ENCODE measurements around the gene RNF41.

The RNF41 gene

DNA sequence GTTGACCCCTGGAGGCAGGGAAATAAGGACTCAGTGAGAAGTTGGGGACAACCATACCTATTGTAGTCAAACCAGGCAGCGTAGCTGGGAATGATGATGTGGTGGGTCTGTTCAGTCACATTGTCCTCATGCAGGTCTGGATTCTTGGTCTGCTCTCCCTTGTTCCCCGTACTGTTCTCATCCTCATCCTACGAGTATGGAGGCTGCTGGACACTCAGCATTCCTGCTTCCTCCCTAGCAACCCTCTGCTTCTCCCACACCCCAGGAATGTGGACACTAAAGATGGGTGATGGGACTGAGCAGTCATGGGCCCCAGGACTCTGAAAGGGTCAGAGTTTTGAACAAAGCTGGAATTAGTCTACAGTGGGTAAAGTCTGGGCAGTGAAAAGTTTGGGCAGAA lies 43.4 kb downstream of the RNF41 start:
- no CpG with 5 or more reads among the region's 3 CpGs for WGBS (ENCODE audit: extremely low coverage, insufficient coverage, low lambda C conversion rate)
- Histone ChIP-seq H2AK5ac (ENCODE audit: low read length) (no peak overlapping the region), H3K4me1 (ENCODE audit: control insufficient read depth, low read depth, low read length) (no peaks in the 10 kb centered on the region), H3K9ac (ENCODE audit: low read length) (no peak overlapping the region), H3K36me3 (ENCODE audit: control insufficient read depth, insufficient read depth, low read length) (peaks cover 23% of the 10 kb centered on the region), H2BK15ac (replicated peaks; ENCODE audit: low read depth) (no peak overlapping the region), H4K5ac (ENCODE audit: low read length) (no peak overlapping the region), H4K8ac (ENCODE audit: low read depth, low read length) (no peak overlapping the region), H3K79me1 (ENCODE audit: low read length) (no peaks in the 10 kb centered on the region), H3K79me2 (ENCODE audit: control insufficient read depth, insufficient read depth, low read length) (no peaks in the 10 kb centered on the region), H3K56ac (ENCODE audit: low read length) (no peak overlapping the region), H3K23ac (ENCODE audit: low read length) (no peak overlapping the region), H3K27me3 (ENCODE audit: insufficient read depth, low read length, poor library complexity) (no peaks in the 10 kb centered on the region), H3K27ac (ENCODE audit: low read depth, low read length) (no peak overlapping the region), H2BK120ac (ENCODE audit: low read depth, low read length) (no peak overlapping the region), H3K18ac (ENCODE audit: low read length) (no peak overlapping the region), H2BK5ac (ENCODE audit: low read length) (no peak overlapping the region), H3K4me3 (ENCODE audit: low read length) (no peak overlapping the region), H3K4me2 (ENCODE audit: low read length) (no peak overlapping the region), H3K4ac (ENCODE audit: low read depth, low read length) (no peak overlapping the region)
- DNase-seq = no peak

- no peak overlapping the region for H3K56ac ChIP-seq (ENCODE audit: low read length)
- H3K9ac ChIP-seq (ENCODE audit: low read length) = no peak overlapping the region
- H3K36me3 ChIP-seq (ENCODE audit: control insufficient read depth, insufficient read depth, low read length) = peaks cover 31% of the 10 kb centered on the region
- H2BK120ac ChIP-seq (ENCODE audit: low read depth, low read length) = no peak overlapping the region
- H3K79me2 ChIP-seq (ENCODE audit: control insufficient read depth, insufficient read depth, low read length) = no peaks in the 10 kb centered on the region
- no peak overlapping the region for H2BK15ac ChIP-seq (replicated peaks; ENCODE audit: low read depth)
- no peak overlapping the region for H3K4me3 ChIP-seq (ENCODE audit: low read length)
- no peak overlapping the region for H3K27ac ChIP-seq (ENCODE audit: low read depth, low read length)
- H2BK5ac ChIP-seq (ENCODE audit: low read length) = no peak overlapping the region
- H2AK5ac ChIP-seq (ENCODE audit: low read length) = no peak overlapping the region
- no CpG with 5 or more reads among the region's 7 CpGs for WGBS (ENCODE audit: extremely low coverage, insufficient coverage, low lambda C conversion rate)
- no peaks in the 10 kb centered on the region for H3K4me1 ChIP-seq (ENCODE audit: control insufficient read depth, low read depth, low read length)
- no peak overlapping the region for H3K4me2 ChIP-seq (ENCODE audit: low read length)
- H3K18ac ChIP-seq (ENCODE audit: low read length) = no peak overlapping the region
- H4K5ac ChIP-seq (ENCODE audit: low read length) = no peak overlapping the region
- no peak overlapping the region for H4K8ac ChIP-seq (ENCODE audit: low read depth, low read length)
- H3K27me3 ChIP-seq (ENCODE audit: insufficient read depth, low read length, poor library complexity) = no peaks in the 10 kb centered on the region
- no peak overlapping the region for H3K23ac ChIP-seq (ENCODE audit: low read length)
- no peak for DNase-seq
- H3K79me1 ChIP-seq (ENCODE audit: low read length) = no peaks in the 10 kb centered on the region
- no peak overlapping the region for H3K4ac ChIP-seq (ENCODE audit: low read depth, low read length)
These were observed 48.9 kb downstream of the RNF41 start for GRCh38 chr12:56172839-56173238.

DNA sequence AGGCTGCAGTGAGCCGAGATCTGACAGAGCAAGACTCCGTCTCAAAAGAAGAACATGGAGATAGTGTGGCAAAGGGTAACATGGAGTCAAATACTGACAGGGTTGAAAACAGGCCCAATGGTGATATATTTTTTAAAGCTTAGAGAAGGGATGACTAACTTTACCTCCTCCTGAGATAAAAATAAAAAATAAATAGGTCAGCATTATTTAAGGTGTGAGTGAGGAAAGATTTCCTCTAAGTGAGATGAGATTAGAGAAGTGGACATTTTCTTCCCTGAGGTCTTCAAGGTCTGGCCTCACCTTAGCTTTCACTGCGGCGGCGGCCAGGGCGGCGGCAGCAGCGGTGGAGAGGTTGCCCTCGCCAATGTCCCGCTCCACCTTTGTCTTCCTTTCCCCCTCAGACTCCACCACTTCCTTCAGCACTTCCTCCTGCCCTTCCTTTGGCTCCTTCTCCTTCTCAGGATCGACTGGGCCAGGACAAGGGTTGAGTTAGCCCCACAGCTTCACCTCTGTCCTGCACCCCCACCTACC lies 52.4 kb downstream of the RNF41 start:
- Histone ChIP-seq H3K79me1 (ENCODE audit: low read length) (no peaks in the 10 kb centered on the region), H3K56ac (ENCODE audit: low read length) (no peak overlapping the region), H3K27ac (ENCODE audit: low read depth, low read length) (no peak overlapping the region), H4K5ac (ENCODE audit: low read length) (no peak overlapping the region), H3K9ac (ENCODE audit: low read length) (no peak overlapping the region), H2BK120ac (ENCODE audit: low read depth, low read length) (no peak overlapping the region), H3K4me3 (ENCODE audit: low read length) (no peak overlapping the region), H3K4me2 (ENCODE audit: low read length) (no peak overlapping the region), H3K23ac (ENCODE audit: low read length) (no peak overlapping the region), H2AK5ac (ENCODE audit: low read length) (no peak overlapping the region), H3K36me3 (ENCODE audit: control insufficient read depth, insufficient read depth, low read length) (peaks cover 28% of the 10 kb centered on the region), H3K79me2 (ENCODE audit: control insufficient read depth, insufficient read depth, low read length) (no peaks in the 10 kb centered on the region), H3K18ac (ENCODE audit: low read length) (no peak overlapping the region), H3K4me1 (ENCODE audit: control insufficient read depth, low read depth, low read length) (no peaks in the 10 kb centered on the region), H3K27me3 (ENCODE audit: insufficient read depth, low read length, poor library complexity) (no peaks in the 10 kb centered on the region), H3K4ac (ENCODE audit: low read depth, low read length) (no peak overlapping the region), H2BK5ac (ENCODE audit: low read length) (no peak overlapping the region), H2BK15ac (replicated peaks; ENCODE audit: low read depth) (no peak overlapping the region), H4K8ac (ENCODE audit: low read depth, low read length) (no peak overlapping the region)
- no peak for DNase-seq
- WGBS (ENCODE audit: extremely low coverage, insufficient coverage, low lambda C conversion rate) = no CpG with 5 or more reads among the region's 11 CpGs

- peaks cover 17% of the 10 kb centered on the region for H3K36me3 ChIP-seq (ENCODE audit: control insufficient read depth, insufficient read depth, low read length)
- H3K23ac ChIP-seq (ENCODE audit: low read length) = no peak overlapping the region
- no peak for DNase-seq
These were observed 56.4 kb downstream of the RNF41 start for GRCh38 chr12:56165369-56165768.

GRCh38 chr12:56164345-56164729 lies 57.4 kb downstream of the RNF41 start:
- no CpG with 5 or more reads among the region's 17 CpGs for WGBS (ENCODE audit: extremely low coverage, insufficient coverage, low lambda C conversion rate)
- no peak overlapping the region for H2AK5ac ChIP-seq (ENCODE audit: low read length)
- H3K9ac ChIP-seq (ENCODE audit: low read length) = no peak overlapping the region
- no peak overlapping the region for H3K56ac ChIP-seq (ENCODE audit: low read length)
- H2BK120ac ChIP-seq (ENCODE audit: low read depth, low read length) = no peak overlapping the region
- no peak overlapping the region for H3K27ac ChIP-seq (ENCODE audit: low read depth, low read length)
- no peak overlapping the region for H2BK5ac ChIP-seq (ENCODE audit: low read length)
- H2BK15ac ChIP-seq (replicated peaks; ENCODE audit: low read depth) = no peak overlapping the region
- no peak overlapping the region for H4K5ac ChIP-seq (ENCODE audit: low read length)
- no peak overlapping the region for H3K23ac ChIP-seq (ENCODE audit: low read length)
- no peak overlapping the region for H3K18ac ChIP-seq (ENCODE audit: low read length)
- no peak for DNase-seq
- no peak overlapping the region for H3K4ac ChIP-seq (ENCODE audit: low read depth, low read length)
- peaks cover 18% of the 10 kb centered on the region for H3K36me3 ChIP-seq (ENCODE audit: control insufficient read depth, insufficient read depth, low read length)
- peaks cover 16% of the 10 kb centered on the region for H3K79me2 ChIP-seq (ENCODE audit: control insufficient read depth, insufficient read depth, low read length)
- peaks cover 17% of the 10 kb centered on the region for H3K4me1 ChIP-seq (ENCODE audit: control insufficient read depth, low read depth, low read length)
- no peak overlapping the region for H3K4me2 ChIP-seq (ENCODE audit: low read length)
- peaks cover 7% of the 10 kb centered on the region for H3K79me1 ChIP-seq (ENCODE audit: low read length)
- no peak overlapping the region for H4K8ac ChIP-seq (ENCODE audit: low read depth, low read length)
- no peak overlapping the region for H3K4me3 ChIP-seq (ENCODE audit: low read length)
- no peaks in the 10 kb centered on the region for H3K27me3 ChIP-seq (ENCODE audit: insufficient read depth, low read length, poor library complexity)

More at GRCh38 chr12:56165369-56165768, 56.4 kb downstream of the RNF41 start:
- Histone ChIP-seq H4K8ac (ENCODE audit: low read depth, low read length) (no peak overlapping the region), H2BK5ac (ENCODE audit: low read length) (no peak overlapping the region), H3K9ac (ENCODE audit: low read length) (no peak overlapping the region), H3K18ac (ENCODE audit: low read length) (no peak overlapping the region), H3K4me2 (ENCODE audit: low read length) (no peak overlapping the region), H3K56ac (ENCODE audit: low read length) (no peak overlapping the region), H3K79me1 (ENCODE audit: low read length) (peaks cover 2% of the 10 kb centered on the region), H2AK5ac (ENCODE audit: low read length) (no peak overlapping the region), H3K79me2 (ENCODE audit: control insufficient read depth, insufficient read depth, low read length) (peaks cover 6% of the 10 kb centered on the region), H3K4me3 (ENCODE audit: low read length) (no peak overlapping the region), H4K5ac (ENCODE audit: low read length) (no peak overlapping the region), H3K4me1 (ENCODE audit: control insufficient read depth, low read depth, low read length) (peaks cover 12% of the 10 kb centered on the region), H3K27me3 (ENCODE audit: insufficient read depth, low read length, poor library complexity) (no peaks in the 10 kb centered on the region), H3K27ac (ENCODE audit: low read depth, low read length) (no peak overlapping the region), H2BK120ac (ENCODE audit: low read depth, low read length) (no peak overlapping the region), H3K4ac (ENCODE audit: low read depth, low read length) (no peak overlapping the region), H2BK15ac (replicated peaks; ENCODE audit: low read depth) (no peak overlapping the region)
- WGBS (ENCODE audit: extremely low coverage, insufficient coverage, low lambda C conversion rate) = no CpG with 5 or more reads among the region's 4 CpGs

All from mesendoderm (in vitro differentiated cells).